Stimulated activated memory B cell treated with anti-CD40 and anti-IgM and Interleukin-4, amounts not matched to agents 10 μg/mL and 1 μg/mL and 100 μg/mL, for 72 hours (primary cell): Measurements from ENCODE around the gene MRPL19.
"Not testable (repeated sequence)": the region's sequence is repeated elsewhere in the genome, so short reads cannot be mapped to it uniquely, and the experiment has no call there.

ENCODE experiments used
- ATAC-seq: fragments of 150-1000 bp; cut with Tn5 transposase; 2 replicates; pipeline ENCODE4 v1.10.0; 2021
- H3K27ac Mint-ChIP-seq: one replicate; pipeline ENCODE4 v1.8.0; 2022; ENCODE audit warnings: mild to moderate bottlenecking, mixed read lengths
- H3K27me3 Mint-ChIP-seq: one replicate; pipeline ENCODE4 v1.8.0; 2022; ENCODE audit warnings: mixed read lengths
- H3K36me3 Mint-ChIP-seq: one replicate; pipeline ENCODE4 v1.8.0; 2022; ENCODE audit warnings: mixed read lengths
- H3K4me1 Mint-ChIP-seq: one replicate; pipeline ENCODE4 v1.8.0; 2022; ENCODE audit warnings: mixed read lengths
- H3K4me3 Mint-ChIP-seq: one replicate; pipeline ENCODE4 v1.8.0; 2022; ENCODE audit warnings: mild to moderate bottlenecking, moderate library complexity, mixed read lengths
- H3K9me3 Mint-ChIP-seq: one replicate; pipeline ENCODE4 v1.8.0; 2022; ENCODE audit warnings: mixed read lengths

The MRPL19 gene

DNA sequence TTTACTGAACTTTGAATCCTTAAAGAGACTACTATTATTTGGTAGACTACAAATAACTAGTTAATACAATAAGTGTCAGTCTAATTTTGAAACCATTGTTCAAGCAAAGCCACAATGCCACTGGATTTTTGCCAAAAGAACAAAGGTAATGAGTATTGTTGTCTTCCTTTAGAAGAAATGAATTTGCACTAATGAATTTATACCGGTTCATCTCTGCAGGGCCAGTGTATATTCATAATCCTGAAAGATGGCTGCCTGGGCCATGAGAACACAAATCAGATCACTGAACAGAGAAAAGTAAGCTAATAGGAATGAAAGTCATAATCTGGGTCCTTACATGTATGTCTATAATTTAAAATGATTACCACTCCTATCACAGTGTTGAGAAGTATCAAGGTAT, 33.0 kb downstream of the MRPL19 start:
- no peak for ATAC-seq
- Mint-ChIP-seq H3K9me3 (no peaks in the 10 kb centered on the region), H3K36me3 (peaks cover 50% of the 10 kb centered on the region), H3K27me3 (no peaks in the 10 kb centered on the region), H3K27ac (peak overlapping the region; percentile 40), H3K4me1 (peaks cover 11% of the 10 kb centered on the region), H3K4me3 (no peak overlapping the region)

DNA sequence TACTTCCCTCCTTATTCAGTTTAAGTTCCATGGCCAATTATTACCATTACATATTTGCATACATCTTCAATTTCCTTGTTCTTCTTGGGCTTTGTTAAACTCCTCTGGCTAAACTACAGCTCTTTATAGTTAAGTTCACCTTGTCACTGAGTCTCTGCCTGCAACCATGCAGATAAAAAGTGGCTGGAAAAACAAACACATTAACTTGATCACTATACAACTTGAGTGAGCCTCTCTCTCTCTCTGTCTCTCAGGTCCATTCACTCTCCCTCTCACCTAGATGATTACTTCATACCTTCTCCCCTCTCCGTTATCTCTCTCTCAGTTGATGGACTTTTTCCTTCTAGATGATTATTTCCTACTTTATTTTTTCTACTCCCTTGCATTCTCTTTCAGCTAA, 33.8 kb downstream of the MRPL19 start:
- Mint-ChIP-seq H3K27ac (peak overlapping the region; percentile 0), H3K4me3 (no peak overlapping the region), H3K36me3 (peaks cover 59% of the 10 kb centered on the region), H3K27me3 (no peaks in the 10 kb centered on the region), H3K9me3 (peaks cover 3% of the 10 kb centered on the region), H3K4me1 (peaks cover 11% of the 10 kb centered on the region)
- no peak for ATAC-seq

DNA sequence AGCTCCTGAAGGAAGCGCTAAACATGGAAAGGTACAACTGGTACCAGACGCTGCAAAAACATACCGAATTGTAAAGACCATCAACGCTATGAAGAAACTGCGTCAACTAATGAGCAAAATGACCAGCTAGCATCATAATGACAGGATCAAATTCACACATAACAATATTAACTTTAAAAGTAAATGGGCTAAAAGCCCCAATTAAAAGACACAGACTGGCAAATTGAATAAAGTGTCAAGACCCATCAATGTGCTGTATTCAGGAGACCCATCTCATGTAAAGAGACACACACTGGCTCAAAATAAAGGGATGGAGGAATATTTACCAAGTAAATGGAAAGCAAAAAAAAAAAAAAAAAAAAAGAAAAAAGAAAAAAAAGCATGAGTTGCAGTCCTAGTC, 36.8 kb downstream of the MRPL19 start:
- H3K4me3 Mint-ChIP-seq, H3K9me3 Mint-ChIP-seq, H3K27ac Mint-ChIP-seq, H3K27me3 Mint-ChIP-seq, ATAC-seq: not testable (repeated sequence)
- H3K4me1 Mint-ChIP-seq, result peaks cover 11% of the 10 kb centered on the region
- H3K36me3 Mint-ChIP-seq, result peaks cover 69% of the 10 kb centered on the region

DNA sequence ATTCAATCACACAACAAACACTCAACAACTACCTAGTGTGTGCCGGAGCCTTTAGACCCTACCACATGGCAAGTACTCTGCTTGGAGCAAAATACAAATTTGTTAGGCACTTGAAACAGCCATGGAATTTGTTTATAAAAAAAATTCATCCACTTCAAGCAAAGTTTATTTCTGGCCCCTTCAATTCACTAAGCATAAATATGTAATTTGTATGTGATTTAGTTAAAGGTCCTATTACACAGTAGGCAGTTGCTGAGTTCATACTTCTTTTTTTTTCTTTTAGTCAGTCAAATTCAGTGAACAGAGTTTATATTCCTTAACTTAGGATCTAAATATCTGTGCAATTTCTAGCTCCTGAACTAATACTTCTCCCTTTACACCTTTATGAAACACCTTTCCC, 41.6 kb downstream of the MRPL19 start:
- H3K4me1 Mint-ChIP-seq, result no peaks in the 10 kb centered on the region
- no peaks in the 10 kb centered on the region for H3K27me3 Mint-ChIP-seq
- H3K36me3 Mint-ChIP-seq, result peaks cover 64% of the 10 kb centered on the region
- no peak overlapping the region for H3K4me3 Mint-ChIP-seq
- peaks cover 3% of the 10 kb centered on the region for H3K9me3 Mint-ChIP-seq
- no peak for ATAC-seq
- H3K27ac Mint-ChIP-seq, result no peak overlapping the region

DNA sequence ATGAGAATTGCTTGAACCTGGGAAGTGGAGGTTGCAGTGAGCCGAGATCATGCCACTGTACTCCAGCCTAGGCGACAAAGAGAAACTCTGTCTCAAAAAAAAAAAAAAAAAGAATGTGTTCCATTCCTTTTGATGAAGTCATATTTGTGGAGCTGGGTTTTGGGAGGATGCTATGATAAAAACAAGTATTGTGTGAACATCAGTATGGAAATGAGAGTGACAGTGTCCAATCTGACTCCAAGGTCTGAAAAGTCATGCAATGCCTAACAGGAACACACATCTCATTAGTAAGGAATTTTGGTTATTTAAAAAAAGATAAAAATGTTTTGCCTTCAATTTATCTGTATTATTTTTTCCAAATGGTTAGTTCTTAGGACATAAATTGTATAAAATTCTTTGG, 52.3 kb downstream of the MRPL19 start:
- no peaks in the 10 kb centered on the region for H3K4me1 Mint-ChIP-seq
- no peaks in the 10 kb centered on the region for H3K27me3 Mint-ChIP-seq
- H3K36me3 Mint-ChIP-seq, result peaks cover 63% of the 10 kb centered on the region
- no peak overlapping the region for H3K4me3 Mint-ChIP-seq
- H3K9me3 Mint-ChIP-seq, result peaks cover 3% of the 10 kb centered on the region
- no peak for ATAC-seq
- no peak overlapping the region for H3K27ac Mint-ChIP-seq

DNA sequence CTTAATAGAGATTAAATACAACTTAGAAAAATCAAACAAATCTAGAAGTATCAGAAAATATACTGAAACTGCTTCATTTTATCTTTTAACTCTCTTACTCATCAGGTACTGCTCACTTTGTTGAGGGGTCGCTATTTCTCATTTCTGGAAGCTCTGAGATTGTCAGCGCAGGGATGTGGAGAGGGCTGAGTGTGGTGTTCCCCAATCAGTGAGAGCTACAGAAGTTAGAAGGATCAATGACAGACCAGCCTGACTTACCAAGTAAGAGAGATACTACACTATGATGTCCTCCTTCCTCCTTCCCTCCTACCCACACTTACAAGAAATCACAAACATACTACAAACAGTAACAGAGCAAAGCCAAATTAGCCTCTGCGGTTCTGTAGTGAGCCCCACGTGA, 56.0 kb downstream of the MRPL19 start:
- Mint-ChIP-seq H3K4me1 (peaks cover 5% of the 10 kb centered on the region), H3K9me3 (peaks cover 3% of the 10 kb centered on the region), H3K27ac (no peak overlapping the region), H3K27me3 (no peaks in the 10 kb centered on the region), H3K4me3 (no peak overlapping the region), H3K36me3 (peaks cover 75% of the 10 kb centered on the region)
- ATAC-seq, result no peak

DNA sequence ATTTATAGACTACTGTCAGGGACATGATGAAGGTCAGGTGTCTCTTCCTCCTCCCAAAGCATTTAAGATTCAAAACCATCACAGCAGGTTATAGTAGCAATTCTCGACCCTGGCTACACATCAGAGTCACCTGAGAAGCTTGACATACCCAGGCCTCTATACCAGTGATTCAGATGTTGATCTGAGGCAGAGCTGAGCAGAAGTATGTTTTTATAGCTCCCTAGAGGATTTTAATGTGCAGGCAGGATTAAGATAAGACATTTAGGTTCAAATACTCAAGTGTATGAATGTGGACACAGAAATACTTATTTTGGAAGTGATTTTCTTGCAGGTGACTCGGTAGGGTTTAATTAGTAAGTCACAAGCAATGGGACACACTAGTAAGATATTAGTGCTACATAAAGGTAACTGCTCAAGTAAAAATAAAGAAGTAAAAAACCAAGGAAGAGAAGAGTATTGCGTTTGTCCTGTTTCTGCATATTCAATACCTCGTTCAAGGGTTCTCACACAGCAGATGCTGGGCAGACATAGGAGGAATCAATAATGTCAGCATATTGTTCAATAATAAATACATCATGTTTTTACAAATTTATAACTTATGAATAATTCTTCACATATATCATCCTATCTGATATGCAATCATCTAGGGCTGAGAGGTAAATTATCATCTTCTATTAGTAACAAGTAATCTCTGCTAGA, 57.2 kb downstream of the MRPL19 start:
- Mint-ChIP-seq H3K27ac (no peak overlapping the region), H3K27me3 (no peaks in the 10 kb centered on the region), H3K9me3 (no peaks in the 10 kb centered on the region), H3K4me3 (no peak overlapping the region), H3K36me3 (peaks cover 64% of the 10 kb centered on the region), H3K4me1 (peaks cover 5% of the 10 kb centered on the region)
- ATAC-seq, result no peak

DNA sequence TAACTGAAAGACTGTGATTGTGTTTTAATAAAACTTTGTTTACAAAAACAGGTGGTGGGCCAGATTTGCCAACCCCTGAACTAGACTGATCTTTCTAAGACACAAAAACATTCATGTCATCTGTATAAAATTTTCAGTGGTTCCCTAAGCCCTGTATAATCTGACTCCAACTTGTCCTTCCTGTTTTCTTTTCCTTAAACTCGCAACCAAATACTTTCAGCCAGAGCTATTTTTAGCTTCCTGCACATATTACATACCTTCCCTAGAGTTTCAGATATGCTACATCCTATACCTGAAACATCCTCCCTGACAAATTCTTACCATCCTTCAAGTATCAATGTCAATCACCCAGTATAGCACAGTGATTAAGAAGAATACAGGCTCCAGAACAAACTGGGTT, 59.3 kb downstream of the MRPL19 start:
- Mint-ChIP-seq H3K9me3 (no peaks in the 10 kb centered on the region), H3K4me3 (no peak overlapping the region), H3K27ac (no peak overlapping the region), H3K36me3 (peaks cover 47% of the 10 kb centered on the region), H3K27me3 (no peaks in the 10 kb centered on the region), H3K4me1 (peaks cover 12% of the 10 kb centered on the region)
- no peak for ATAC-seq

DNA sequence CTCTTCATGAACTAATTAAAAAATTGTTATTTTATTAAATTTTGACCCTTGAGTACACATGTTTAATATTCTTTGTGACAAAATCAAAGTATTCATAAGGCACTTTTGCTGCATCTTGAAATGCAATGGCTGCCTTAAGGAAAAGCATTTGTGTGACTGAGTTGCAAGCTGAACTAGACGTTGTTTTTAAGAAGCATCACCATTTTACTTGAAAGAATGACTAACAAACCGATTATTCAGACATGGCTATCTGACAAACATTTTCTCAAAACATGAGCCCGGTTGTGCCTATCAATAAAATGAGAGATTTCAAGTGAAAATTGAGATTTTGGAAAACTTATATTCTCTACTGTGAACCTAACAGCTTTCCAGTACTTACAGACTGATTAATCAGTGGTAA, 61.3 kb downstream of the MRPL19 start:
- H3K36me3 Mint-ChIP-seq, result peaks cover 30% of the 10 kb centered on the region
- no peak overlapping the region for H3K4me3 Mint-ChIP-seq
- H3K4me1 Mint-ChIP-seq, result peaks cover 12% of the 10 kb centered on the region

DNA sequence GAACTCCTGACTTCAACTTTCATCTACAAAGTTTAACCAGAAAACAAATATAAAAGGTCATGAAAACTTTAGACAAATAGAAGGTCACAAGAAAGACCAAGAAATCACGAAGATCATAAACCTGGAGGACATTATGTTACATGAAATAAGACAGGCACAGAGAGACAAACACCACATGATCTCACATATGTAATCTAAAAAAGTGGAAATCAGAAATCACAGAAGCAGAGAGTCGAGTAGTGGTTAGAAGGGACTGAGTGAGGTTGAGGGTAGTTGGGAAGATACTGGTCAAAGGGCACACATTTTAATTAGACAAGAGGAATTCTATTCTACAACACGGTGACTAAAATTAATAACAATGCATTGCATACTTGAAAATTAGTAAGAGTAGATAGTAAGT, 62.7 kb downstream of the MRPL19 start:
- Mint-ChIP-seq H3K9me3 (no peaks in the 10 kb centered on the region), H3K36me3 (peaks cover 16% of the 10 kb centered on the region)

More for the DNA sequence above, 61.3 kb downstream of the MRPL19 start:
- ATAC-seq, result no peak
- no peak overlapping the region for H3K27ac Mint-ChIP-seq
- H3K9me3 Mint-ChIP-seq, result no peaks in the 10 kb centered on the region
- H3K27me3 Mint-ChIP-seq, result no peaks in the 10 kb centered on the region

DNA sequence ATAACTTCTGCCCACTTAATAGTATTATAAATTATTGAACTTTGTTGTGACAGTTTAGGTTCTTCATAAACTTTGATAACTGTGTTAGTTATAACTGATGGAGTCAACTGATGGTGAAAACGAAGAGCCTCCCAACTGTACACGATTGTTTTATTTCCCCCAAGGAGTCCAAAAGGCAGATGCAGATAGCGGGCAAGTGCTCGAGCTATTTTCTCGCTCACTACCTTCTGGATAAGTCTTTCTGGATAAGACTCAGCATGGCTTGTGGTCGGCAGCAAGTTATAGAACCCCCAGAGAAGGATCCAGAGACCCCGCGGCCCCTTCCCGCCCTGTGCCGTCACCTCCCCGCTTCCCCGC, 63.6 kb downstream of the MRPL19 start:
- no peaks in the 10 kb centered on the region for H3K27me3 Mint-ChIP-seq
- no peak for ATAC-seq

More for the DNA sequence above, 62.7 kb downstream of the MRPL19 start:
- peak overlapping the region; percentile 97 for H3K27ac Mint-ChIP-seq
- peaks cover 10% of the 10 kb centered on the region for H3K4me1 Mint-ChIP-seq
- H3K27me3 Mint-ChIP-seq, result no peaks in the 10 kb centered on the region
- no peak for ATAC-seq
- H3K4me3 Mint-ChIP-seq, result peak overlapping the region; percentile 66

DNA sequence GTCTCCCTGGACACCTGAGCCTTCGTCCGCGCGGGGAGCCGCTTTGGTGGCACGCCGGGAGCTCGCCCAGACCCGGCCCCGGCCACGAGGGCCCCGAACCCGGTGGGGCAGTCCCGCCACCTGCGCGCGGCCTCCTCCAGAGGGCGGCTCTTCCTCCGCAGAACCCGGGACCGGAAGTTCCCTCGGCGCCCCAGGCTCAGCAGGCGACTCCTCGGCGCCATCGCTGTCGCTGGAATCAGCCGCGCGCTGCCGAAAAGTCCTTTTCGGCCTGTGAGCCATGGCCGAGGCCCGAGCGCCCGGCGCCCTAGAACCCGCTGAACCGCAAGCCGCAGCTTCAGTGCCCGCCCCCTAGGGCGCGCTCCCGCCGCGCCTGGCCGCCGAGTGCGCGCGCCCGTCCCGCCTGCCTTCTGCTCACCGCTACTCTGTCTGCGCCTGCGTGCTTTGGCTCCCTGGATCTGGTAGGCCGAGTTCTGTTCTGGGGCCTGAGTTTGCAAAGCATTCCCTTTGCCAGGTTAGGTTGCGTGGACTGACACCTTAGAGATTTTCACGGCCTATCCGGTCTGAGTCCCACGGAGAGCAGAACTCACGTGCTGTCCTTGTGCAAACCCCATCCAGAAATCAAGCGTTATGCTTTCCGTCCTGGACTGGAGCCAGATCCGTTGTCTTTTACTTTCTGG, 64.1 kb downstream of the MRPL19 start, which contains the start of gene GCFC2:
Gene GCFC2, minus strand, starts transcription at position 339 of the 677 bp plus-strand sequence. Its CDS starts 60 bp downstream, at position 279.
- Mint-ChIP-seq H3K4me1 (peaks cover 7% of the 10 kb centered on the region), H3K4me3 (peak within 1 kb of the TSS; percentile 93), H3K27ac (peak within 1 kb of the TSS; percentile 97), H3K27me3 (no peaks in the 10 kb centered on the region), H3K9me3 (no peaks in the 10 kb centered on the region), H3K36me3 (peaks cover 6% of the 10 kb centered on the region)
- peak; percentile 97 for ATAC-seq

More for the DNA sequence above, 63.6 kb downstream of the MRPL19 start:
- Mint-ChIP-seq H3K9me3 (no peaks in the 10 kb centered on the region), H3K4me3 (peak overlapping the region; percentile 93), H3K36me3 (peaks cover 7% of the 10 kb centered on the region), H3K27ac (peak overlapping the region; percentile 97), H3K4me1 (peaks cover 7% of the 10 kb centered on the region)

DNA sequence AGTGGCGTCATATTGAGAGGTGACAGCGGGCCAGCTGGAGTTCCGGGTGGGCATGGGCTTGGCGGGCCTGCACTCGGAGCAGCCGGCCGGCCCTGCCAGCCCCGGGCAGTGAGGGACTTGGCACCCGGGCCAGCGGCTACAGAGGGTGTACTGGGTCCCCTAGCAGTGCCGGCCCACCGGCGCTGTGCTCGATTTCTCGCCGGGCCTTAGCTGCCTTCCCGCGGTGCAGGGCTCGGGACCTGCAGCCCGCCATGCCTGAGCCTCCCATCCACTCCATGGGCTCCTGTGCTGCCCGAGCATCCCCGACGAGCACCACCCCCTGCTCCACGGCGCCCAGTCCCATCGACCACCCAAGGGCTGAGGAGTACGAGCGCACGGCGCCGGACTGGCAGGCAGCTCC, 65.0 kb downstream of the MRPL19 start:
- peak overlapping the region; percentile 93 for H3K4me3 Mint-ChIP-seq
- H3K9me3 Mint-ChIP-seq, ATAC-seq, H3K36me3 Mint-ChIP-seq, H3K4me1 Mint-ChIP-seq, H3K27me3 Mint-ChIP-seq, H3K27ac Mint-ChIP-seq: not testable (repeated sequence)

DNA sequence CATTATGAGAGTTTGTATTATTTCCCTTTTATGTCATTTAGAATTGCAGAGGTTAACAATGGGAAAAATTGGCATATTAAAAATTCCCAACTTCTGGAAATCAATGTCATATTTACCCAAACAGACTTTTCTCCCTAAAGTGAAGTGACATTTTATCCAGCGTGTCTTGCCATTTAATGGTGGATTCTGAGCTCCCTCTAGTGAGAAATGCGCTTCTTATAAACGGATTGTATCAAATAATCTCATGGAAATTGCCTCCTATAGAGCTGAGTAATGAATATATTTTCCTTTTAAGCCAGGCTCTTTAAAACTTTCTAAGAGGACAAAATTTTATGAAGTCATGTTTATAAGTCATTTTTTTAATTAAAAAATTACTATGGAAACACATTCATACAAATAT, 69.8 kb downstream of the MRPL19 start:
- Mint-ChIP-seq H3K4me1 (no peaks in the 10 kb centered on the region), H3K27me3 (no peaks in the 10 kb centered on the region), H3K27ac (no peak overlapping the region), H3K36me3 (no peaks in the 10 kb centered on the region), H3K9me3 (no peaks in the 10 kb centered on the region), H3K4me3 (no peak overlapping the region)
- ATAC-seq, result no peak

DNA sequence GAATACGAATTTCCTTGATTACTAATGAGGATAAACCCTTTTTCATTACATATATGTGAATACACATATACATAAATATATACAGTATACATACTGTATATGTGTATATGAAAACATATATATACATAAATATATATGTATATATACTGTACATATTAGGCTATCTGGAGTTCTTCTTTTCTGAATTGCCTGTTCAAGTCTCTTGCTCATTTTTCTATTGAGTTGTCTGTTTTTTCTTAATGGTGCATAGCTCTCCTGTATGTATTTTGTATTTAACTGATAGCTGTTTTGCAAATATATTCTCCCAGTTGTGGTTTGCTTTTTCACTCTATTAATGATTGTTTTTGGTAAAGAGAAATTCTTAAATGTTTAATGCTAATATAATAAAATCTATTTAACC, 73.0 kb downstream of the MRPL19 start:
- H3K27me3 Mint-ChIP-seq, result peaks cover 20% of the 10 kb centered on the region
- H3K36me3 Mint-ChIP-seq, result no peaks in the 10 kb centered on the region
- H3K9me3 Mint-ChIP-seq, result no peaks in the 10 kb centered on the region
- no peak for ATAC-seq
- no peak overlapping the region for H3K4me3 Mint-ChIP-seq
- no peaks in the 10 kb centered on the region for H3K4me1 Mint-ChIP-seq
- no peak overlapping the region for H3K27ac Mint-ChIP-seq

DNA sequence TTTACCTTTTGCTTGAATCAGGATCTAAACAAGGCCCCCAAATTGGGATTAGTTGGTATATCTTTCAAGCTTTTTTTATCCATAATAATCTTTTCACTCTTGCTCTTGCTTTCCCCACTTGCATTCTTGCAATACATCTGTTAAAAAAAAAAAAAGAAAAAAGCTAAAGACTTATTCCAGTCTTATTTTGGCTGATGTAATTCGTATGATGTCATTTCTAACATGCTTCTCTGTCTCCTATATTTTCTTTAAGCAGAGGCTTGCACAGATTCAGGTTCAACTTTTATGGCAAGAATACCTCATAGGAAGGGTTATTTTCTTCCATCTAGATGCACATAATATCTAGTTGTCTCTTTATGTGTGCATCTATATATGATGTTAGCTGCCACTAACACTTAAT, 73.9 kb downstream of the MRPL19 start:
- H3K27ac Mint-ChIP-seq, result no peak overlapping the region

More for the DNA sequence above, 73.9 kb downstream of the MRPL19 start:
- H3K4me3 Mint-ChIP-seq, result no peak overlapping the region
- H3K36me3 Mint-ChIP-seq, result no peaks in the 10 kb centered on the region
- no peaks in the 10 kb centered on the region for H3K4me1 Mint-ChIP-seq
- H3K27me3 Mint-ChIP-seq, result peaks cover 29% of the 10 kb centered on the region
- no peak for ATAC-seq
- H3K9me3 Mint-ChIP-seq, result no peaks in the 10 kb centered on the region
